Hepatocyte (in vitro differentiated cells): Measurements from ENCODE around the gene TRAPPC1.

Experiments used
- CTCF ChIP-seq: fragments of 200-600 bp; sonication (generic); IDR thresholded peaks from 2 replicates; pipeline ENCODE4 v1.5.1; 2016; ENCODE audit warnings: antibody characterized with exemption, mild to moderate bottlenecking; ENCODE audit not compliant: poor library complexity
- EZH2phosphoT487 ChIP-seq: fragments of 200-600 bp; sonication (generic); IDR thresholded peaks from one replicate; pipeline ENCODE4 v1.6.1; 2018; ENCODE audit warnings: antibody characterized with exemption, mild to moderate bottlenecking, low read depth, moderate library complexity; ENCODE audit not compliant: unreplicated experiment, severe bottlenecking

GRCh38 chr17:7977039-7977438, 45.3 kb upstream of the TRAPPC1 start:
- no peak for TF ChIP-seq CTCF
- TF ChIP-seq EZH2phosphoT487, result no peak
